ENCODE results near the gene POU2F1. TPM values are rescaled to one million over a fixed set of nuclear protein-coding genes. Genes with fewer than 3 reads are reported as not detected.

Gene POU2F1
- total RNA-seq, 2 experiments from 2014 or later = 18.7 to 52.3 TPM

GRCh38 chr1:167435484-167435883 is 214.8 kb downstream of the POU2F1 start:
- Histone ChIP-seq H3K36me3 (ENCODE audit: insufficient read depth, low read length) (no peaks in the 10 kb centered on the region), H3K4me3 (ENCODE audit: low read depth, low read length, poor library complexity, severe bottlenecking) (no peak overlapping the region), H3K9me3 (ENCODE audit: low read length) (no peaks in the 10 kb centered on the region), H3K4me2 (ENCODE audit: low read length) (no peak overlapping the region), H4K20me1 (ENCODE audit: insufficient read depth, low read length) (no peaks in the 10 kb centered on the region), H3K79me2 (ENCODE audit: insufficient read depth, low read depth, low read length) (no peaks in the 10 kb centered on the region), H2AFZ (ENCODE audit: low read length) (no peak overlapping the region), H3K27ac (ENCODE audit: low read depth, low read length, poor library complexity, severe bottlenecking) (no peak overlapping the region), H3K4me1 (ENCODE audit: insufficient read depth, low read length, poor library complexity, severe bottlenecking) (peaks cover 45% of the 10 kb centered on the region), H3K9me2 (ENCODE audit: insufficient read depth, low read length) (no peaks in the 10 kb centered on the region)
- CTCF ChIA-PET (ENCODE audit: unreplicated experiment) = no interaction called here
- TF ChIP-seq, protein P1, sequence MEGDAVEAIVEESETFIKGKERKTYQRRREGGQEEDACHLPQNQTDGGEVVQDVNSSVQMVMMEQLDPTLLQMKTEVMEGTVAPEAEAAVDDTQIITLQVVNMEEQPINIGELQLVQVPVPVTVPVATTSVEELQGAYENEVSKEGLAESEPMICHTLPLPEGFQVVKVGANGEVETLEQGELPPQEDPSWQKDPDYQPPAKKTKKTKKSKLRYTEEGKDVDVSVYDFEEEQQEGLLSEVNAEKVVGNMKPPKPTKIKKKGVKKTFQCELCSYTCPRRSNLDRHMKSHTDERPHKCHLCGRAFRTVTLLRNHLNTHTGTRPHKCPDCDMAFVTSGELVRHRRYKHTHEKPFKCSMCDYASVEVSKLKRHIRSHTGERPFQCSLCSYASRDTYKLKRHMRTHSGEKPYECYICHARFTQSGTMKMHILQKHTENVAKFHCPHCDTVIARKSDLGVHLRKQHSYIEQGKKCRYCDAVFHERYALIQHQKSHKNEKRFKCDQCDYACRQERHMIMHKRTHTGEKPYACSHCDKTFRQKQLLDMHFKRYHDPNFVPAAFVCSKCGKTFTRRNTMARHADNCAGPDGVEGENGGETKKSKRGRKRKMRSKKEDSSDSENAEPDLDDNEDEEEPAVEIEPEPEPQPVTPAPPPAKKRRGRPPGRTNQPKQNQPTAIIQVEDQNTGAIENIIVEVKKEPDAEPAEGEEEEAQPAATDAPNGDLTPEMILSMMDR (conservative IDR thresholded peaks at IDR 0.05; ENCODE audit: low read length) = no peak
- TF ChIP-seq EZH2phosphoT487 (IDR thresholded peaks at IDR 0.05; ENCODE audit: borderline replicate concordance, low read depth, low read length) = no peak
- no TSS peak for BruUV-seq (replicated peaks)
- POLR2A ChIA-PET = no interaction called here
- DNase-seq (ENCODE audit: low spot score) = no peak
- intact Hi-C loops (cut with micrococcal nuclease; ENCODE audit: unreplicated experiment) = no loop called here

DNA sequence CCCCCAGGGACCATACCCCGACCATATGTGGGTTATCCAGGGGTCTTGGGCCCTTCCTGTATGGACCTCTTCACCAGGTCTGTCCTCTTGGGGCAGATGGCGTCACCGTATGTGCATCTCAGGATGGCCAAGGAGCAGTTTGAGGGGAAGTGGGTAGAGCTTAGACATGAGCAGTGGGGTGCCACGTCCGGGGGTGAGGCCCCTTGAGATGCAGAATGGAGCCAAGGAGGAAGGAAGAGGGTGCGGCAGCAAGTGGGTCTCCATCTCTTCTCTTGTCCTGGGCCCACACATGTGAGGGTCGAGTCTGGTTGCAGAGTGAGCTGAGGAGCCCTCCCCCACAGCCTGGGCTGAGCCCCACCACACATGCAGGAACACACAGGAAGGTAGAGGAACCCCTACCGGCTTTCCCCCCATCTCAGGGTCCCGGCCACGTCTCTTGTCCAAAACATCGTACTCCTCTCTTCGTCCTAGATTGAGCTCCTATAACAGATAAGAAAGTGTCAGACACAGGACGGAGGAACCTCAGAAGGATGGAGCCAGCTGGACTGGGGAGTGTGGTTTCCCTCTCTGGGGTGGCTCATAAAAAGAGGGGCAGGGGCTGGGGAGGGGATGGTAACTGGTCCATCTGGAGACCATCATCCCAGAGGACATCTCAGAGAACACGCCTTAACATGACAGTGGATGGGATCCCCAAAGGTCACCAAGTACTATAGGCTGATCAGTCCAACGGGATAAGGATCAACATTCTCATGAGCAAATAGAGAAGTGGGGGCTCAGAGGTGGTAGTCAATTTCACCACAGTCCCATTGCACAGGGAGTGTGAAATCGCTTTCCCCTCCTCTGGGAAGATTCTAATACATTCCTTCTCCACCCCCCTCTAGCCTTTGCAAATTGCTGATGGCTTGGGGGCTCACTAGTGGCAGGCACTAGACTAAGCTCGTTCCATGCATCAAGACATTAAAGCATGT is 217.8 kb downstream of the POU2F1 start:
- Histone ChIP-seq H4K20me1 (ENCODE audit: insufficient read depth, low read length) (no peaks in the 10 kb centered on the region), H3K4me2 (ENCODE audit: low read length) (peak overlapping the region; percentile 71), H3K36me3 (ENCODE audit: insufficient read depth, low read length) (no peaks in the 10 kb centered on the region), H2AFZ (ENCODE audit: low read length) (peak overlapping the region; percentile 74; the same call in 1 of the 2 replicates), H3K4me1 (ENCODE audit: insufficient read depth, low read length, poor library complexity, severe bottlenecking) (peaks cover 23% of the 10 kb centered on the region), H3K4me3 (ENCODE audit: low read depth, low read length, poor library complexity, severe bottlenecking) (peak overlapping the region; percentile 57), H3K9me2 (ENCODE audit: insufficient read depth, low read length) (no peaks in the 10 kb centered on the region), H3K79me2 (ENCODE audit: insufficient read depth, low read depth, low read length) (no peaks in the 10 kb centered on the region), H3K27ac (ENCODE audit: low read depth, low read length, poor library complexity, severe bottlenecking) (no peak overlapping the region), H3K9me3 (ENCODE audit: low read length) (no peaks in the 10 kb centered on the region)
- DNase-seq (ENCODE audit: low spot score) = no peak
- no TSS peak for BruUV-seq (replicated peaks)
- no peak for TF ChIP-seq EZH2phosphoT487 (IDR thresholded peaks at IDR 0.05; ENCODE audit: borderline replicate concordance, low read depth, low read length)
- TF ChIP-seq, protein P1 (conservative IDR thresholded peaks at IDR 0.05; ENCODE audit: low read length) = no peak
- ChIA-PET POLR2A (interaction anchor here (0.5 to 1.3 kb wide), 10 partner anchors 9 to 289 kb away, joined by 3 to 8 read pairs (median 3); no protein-coding TSS in a partner anchor), CTCF (ENCODE audit: unreplicated experiment) (interaction anchor here (1.0 kb wide), 2 partner anchors 9 to 171 kb away, joined by 3 to 5 read pairs; no protein-coding TSS in a partner anchor)
- intact Hi-C loops (cut with micrococcal nuclease; ENCODE audit: unreplicated experiment) = no loop called here
